ENCODE results near the gene TRDMT1. TPM values are rescaled to one million over a fixed set of nuclear protein-coding genes. Genes with fewer than 3 reads are reported as not detected.

The TRDMT1 gene
- polyA plus RNA-seq, 1 donor from 2014 or later, result 25.4 TPM

DNA sequence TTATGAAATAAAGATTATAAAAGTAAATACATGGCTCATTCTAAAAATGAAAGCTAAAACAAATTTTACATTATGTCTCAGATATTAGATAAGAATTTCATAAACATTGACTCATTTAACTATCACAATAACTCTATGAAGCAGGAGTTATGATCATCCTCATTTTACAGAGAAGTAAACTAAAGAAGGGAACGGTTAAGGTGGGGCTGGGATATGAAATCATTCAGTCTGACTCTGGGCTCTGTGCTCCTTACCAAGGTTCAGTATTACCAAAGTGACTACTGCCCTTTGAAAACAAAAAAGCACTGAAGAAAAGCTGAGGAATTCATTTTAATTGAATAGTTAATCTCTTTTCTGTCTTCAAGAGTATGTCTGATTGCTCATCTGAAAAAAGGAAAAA lies 49.8 kb downstream of the TRDMT1 start:
- H2AFZ ChIP-seq (ENCODE audit: low read depth, low read length), result no peak overlapping the region
- no peaks in the 10 kb centered on the region for H3K9me3 ChIP-seq (ENCODE audit: low read length)
- H3K4me2 ChIP-seq (ENCODE audit: low read length), result no peak overlapping the region
- H3K27me3 ChIP-seq (ENCODE audit: insufficient read depth, low read depth, low read length), result no peaks in the 10 kb centered on the region
- H3K9ac ChIP-seq (ENCODE audit: low read length), result no peak overlapping the region
- TF ChIP-seq, protein P1, sequence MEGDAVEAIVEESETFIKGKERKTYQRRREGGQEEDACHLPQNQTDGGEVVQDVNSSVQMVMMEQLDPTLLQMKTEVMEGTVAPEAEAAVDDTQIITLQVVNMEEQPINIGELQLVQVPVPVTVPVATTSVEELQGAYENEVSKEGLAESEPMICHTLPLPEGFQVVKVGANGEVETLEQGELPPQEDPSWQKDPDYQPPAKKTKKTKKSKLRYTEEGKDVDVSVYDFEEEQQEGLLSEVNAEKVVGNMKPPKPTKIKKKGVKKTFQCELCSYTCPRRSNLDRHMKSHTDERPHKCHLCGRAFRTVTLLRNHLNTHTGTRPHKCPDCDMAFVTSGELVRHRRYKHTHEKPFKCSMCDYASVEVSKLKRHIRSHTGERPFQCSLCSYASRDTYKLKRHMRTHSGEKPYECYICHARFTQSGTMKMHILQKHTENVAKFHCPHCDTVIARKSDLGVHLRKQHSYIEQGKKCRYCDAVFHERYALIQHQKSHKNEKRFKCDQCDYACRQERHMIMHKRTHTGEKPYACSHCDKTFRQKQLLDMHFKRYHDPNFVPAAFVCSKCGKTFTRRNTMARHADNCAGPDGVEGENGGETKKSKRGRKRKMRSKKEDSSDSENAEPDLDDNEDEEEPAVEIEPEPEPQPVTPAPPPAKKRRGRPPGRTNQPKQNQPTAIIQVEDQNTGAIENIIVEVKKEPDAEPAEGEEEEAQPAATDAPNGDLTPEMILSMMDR (IDR thresholded peaks at IDR 0.05; ENCODE audit: poor library complexity, severe bottlenecking), result no peak
- TF ChIP-seq EZH2 (IDR thresholded peaks at IDR 0.05; ENCODE audit: borderline replicate concordance, insufficient read depth, low read length, poor library complexity, severe bottlenecking), result no peak
- TF ChIP-seq, protein P2, sequence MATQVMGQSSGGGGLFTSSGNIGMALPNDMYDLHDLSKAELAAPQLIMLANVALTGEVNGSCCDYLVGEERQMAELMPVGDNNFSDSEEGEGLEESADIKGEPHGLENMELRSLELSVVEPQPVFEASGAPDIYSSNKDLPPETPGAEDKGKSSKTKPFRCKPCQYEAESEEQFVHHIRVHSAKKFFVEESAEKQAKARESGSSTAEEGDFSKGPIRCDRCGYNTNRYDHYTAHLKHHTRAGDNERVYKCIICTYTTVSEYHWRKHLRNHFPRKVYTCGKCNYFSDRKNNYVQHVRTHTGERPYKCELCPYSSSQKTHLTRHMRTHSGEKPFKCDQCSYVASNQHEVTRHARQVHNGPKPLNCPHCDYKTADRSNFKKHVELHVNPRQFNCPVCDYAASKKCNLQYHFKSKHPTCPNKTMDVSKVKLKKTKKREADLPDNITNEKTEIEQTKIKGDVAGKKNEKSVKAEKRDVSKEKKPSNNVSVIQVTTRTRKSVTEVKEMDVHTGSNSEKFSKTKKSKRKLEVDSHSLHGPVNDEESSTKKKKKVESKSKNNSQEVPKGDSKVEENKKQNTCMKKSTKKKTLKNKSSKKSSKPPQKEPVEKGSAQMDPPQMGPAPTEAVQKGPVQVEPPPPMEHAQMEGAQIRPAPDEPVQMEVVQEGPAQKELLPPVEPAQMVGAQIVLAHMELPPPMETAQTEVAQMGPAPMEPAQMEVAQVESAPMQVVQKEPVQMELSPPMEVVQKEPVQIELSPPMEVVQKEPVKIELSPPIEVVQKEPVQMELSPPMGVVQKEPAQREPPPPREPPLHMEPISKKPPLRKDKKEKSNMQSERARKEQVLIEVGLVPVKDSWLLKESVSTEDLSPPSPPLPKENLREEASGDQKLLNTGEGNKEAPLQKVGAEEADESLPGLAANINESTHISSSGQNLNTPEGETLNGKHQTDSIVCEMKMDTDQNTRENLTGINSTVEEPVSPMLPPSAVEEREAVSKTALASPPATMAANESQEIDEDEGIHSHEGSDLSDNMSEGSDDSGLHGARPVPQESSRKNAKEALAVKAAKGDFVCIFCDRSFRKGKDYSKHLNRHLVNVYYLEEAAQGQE (IDR thresholded peaks at IDR 0.05; ENCODE audit: borderline replicate concordance), result no peak
- TF ChIP-seq EP300 (conservative IDR thresholded peaks at IDR 0.05; ENCODE audit: poor library complexity, severe bottlenecking), result no peak
- no peak for TF ChIP-seq RAD21 (conservative IDR thresholded peaks at IDR 0.05)
- no peak for TF ChIP-seq MXI1 (conservative IDR thresholded peaks at IDR 0.05; ENCODE audit: poor library complexity, severe bottlenecking)
- no peak for TF ChIP-seq SMC3 (conservative IDR thresholded peaks at IDR 0.05; ENCODE audit: poor library complexity)
- no peak for TF ChIP-seq POLR2AphosphoS5 (IDR thresholded peaks at IDR 0.05)
- TF ChIP-seq TAF1 (IDR thresholded peaks at IDR 0.05; ENCODE audit: low read depth), result no peak
- H3K27ac ChIP-seq (ENCODE audit: low read length), result no peak overlapping the region
- no peaks in the 10 kb centered on the region for H3F3A ChIP-seq (ENCODE audit: insufficient read depth, low read length, poor library complexity, severe bottlenecking)
- no peaks in the 10 kb centered on the region for H3K9me2 ChIP-seq (ENCODE audit: insufficient read depth, low read length)
- peaks cover 6% of the 10 kb centered on the region for H3K36me3 ChIP-seq (ENCODE audit: insufficient read depth, low read length)
- H3K79me2 ChIP-seq (replicated peaks; ENCODE audit: insufficient read depth, low read length), result no peaks in the 10 kb centered on the region
- H4K20me1 ChIP-seq (ENCODE audit: insufficient read depth), result no peaks in the 10 kb centered on the region
- no peak overlapping the region for H3K4me3 ChIP-seq (ENCODE audit: low read length)

DNA sequence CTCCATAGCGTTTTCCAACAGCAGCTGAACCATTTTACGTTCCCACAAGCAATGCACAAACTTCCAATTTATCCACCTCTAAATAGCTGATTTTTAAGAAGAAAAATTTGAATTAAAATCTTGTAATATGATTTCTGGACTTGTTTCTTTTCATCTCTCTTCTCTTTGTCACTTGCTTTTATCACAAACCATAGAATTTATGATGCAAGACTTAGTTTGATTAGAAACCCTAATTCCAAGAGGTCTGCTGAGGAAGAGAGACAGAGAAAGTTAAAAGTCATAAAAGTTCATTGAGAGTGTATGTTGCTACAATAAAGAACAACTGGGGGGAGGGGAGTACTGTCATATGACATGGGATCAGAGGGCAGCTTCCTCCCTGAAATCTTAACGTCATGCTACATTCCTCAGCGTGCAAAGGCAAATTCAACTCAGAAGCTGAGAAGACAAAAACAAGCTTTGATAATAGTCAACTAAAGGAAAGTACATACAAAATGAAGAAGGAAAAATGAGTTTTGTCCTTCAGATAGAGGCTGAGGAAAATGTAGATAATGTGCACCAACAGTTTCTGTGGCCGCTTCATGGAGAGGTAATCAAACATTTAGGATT lies 53.5 kb downstream of the TRDMT1 start:
- Histone ChIP-seq H3K4me2 (ENCODE audit: low read length) (no peak overlapping the region), H3K9ac (ENCODE audit: low read length) (no peak overlapping the region), H3K79me2 (replicated peaks; ENCODE audit: insufficient read depth, low read length) (no peaks in the 10 kb centered on the region), H2AFZ (ENCODE audit: low read depth, low read length) (no peak overlapping the region), H3K4me3 (ENCODE audit: low read length) (no peak overlapping the region), H3K36me3 (ENCODE audit: insufficient read depth, low read length) (peaks cover 6% of the 10 kb centered on the region), H3K27me3 (ENCODE audit: insufficient read depth, low read depth, low read length) (no peaks in the 10 kb centered on the region), H3K27ac (ENCODE audit: low read length) (no peak overlapping the region), H3K9me2 (ENCODE audit: insufficient read depth, low read length) (no peaks in the 10 kb centered on the region), H3K9me3 (ENCODE audit: low read length) (no peaks in the 10 kb centered on the region), H3F3A (ENCODE audit: insufficient read depth, low read length, poor library complexity, severe bottlenecking) (no peaks in the 10 kb centered on the region), H4K20me1 (ENCODE audit: insufficient read depth) (no peaks in the 10 kb centered on the region)
- TF ChIP-seq RAD21 (conservative IDR thresholded peaks at IDR 0.05), result no peak
- TF ChIP-seq TAF1 (IDR thresholded peaks at IDR 0.05; ENCODE audit: low read depth), result no peak
- TF ChIP-seq, protein P2 (IDR thresholded peaks at IDR 0.05; ENCODE audit: borderline replicate concordance), result no peak
- TF ChIP-seq POLR2AphosphoS5 (IDR thresholded peaks at IDR 0.05), result no peak
- no peak for TF ChIP-seq EZH2 (IDR thresholded peaks at IDR 0.05; ENCODE audit: borderline replicate concordance, insufficient read depth, low read length, poor library complexity, severe bottlenecking)
- TF ChIP-seq EP300 (conservative IDR thresholded peaks at IDR 0.05; ENCODE audit: poor library complexity, severe bottlenecking), result no peak
- no peak for TF ChIP-seq MXI1 (conservative IDR thresholded peaks at IDR 0.05; ENCODE audit: poor library complexity, severe bottlenecking)
- no peak for TF ChIP-seq SMC3 (conservative IDR thresholded peaks at IDR 0.05; ENCODE audit: poor library complexity)
- TF ChIP-seq, protein P1 (IDR thresholded peaks at IDR 0.05; ENCODE audit: poor library complexity, severe bottlenecking), result no peak
